ENCODE measurements around the gene ZC3HAV1L.
"Not testable (repeated sequence)": the region's sequence is repeated elsewhere in the genome, so short reads cannot be mapped to it uniquely, and the experiment has no call there.

The ZC3HAV1L gene

DNA sequence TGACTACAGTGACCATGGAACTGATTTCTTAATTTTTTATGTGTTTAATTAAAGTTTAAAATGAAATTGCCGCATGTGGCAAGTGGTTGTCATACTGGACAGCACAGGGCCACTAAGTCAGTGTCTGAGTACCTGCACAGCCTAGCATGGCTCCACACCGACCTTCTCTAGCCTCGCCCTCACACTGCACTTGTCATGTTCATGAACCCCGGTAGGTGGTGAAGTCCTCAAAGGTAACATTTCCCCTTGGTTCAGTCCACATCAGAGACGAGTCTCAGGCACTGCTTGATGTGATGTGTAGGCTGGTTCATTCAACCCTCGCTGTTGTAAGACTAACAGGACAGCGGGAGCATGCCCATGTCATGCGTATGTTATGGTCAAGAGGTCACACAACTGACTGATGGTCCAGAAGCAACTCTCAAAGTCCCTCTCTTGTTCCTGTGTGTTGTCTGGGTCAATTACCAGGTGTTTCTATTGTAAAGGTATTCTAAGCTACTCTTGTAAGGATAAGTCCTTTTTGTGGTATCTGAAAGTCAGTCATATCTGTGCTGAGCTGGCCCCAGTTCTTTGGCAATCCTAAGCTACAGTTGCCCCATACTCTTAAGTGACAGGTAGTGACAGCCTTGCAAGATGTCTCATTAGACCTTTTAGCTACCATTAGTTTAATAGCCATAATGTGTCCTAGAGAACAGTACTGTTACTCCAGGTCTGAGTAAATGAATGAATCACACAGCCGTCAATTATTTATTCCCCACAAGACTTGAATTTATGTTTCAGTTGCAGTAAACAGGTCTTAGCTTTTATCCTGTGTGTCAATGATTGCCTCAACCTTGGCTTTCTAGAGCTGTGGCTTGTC lies 32.9 kb upstream of the ZC3HAV1L start:
- H3K27me3 ChIP-seq (ENCODE audit: control insufficient read depth, insufficient read depth, low read length), result no peaks in the 10 kb centered on the region
- H3K36me3 ChIP-seq (ENCODE audit: control insufficient read depth, insufficient read depth, low read length), result peaks cover 27% of the 10 kb centered on the region
- H3K9ac ChIP-seq (ENCODE audit: low read length), result no peak overlapping the region
- H3K4me1 ChIP-seq (ENCODE audit: control insufficient read depth, insufficient read depth, low read length), result no peaks in the 10 kb centered on the region
- H3K4me3 ChIP-seq (ENCODE audit: low read length), result no peak overlapping the region
- H3K27ac ChIP-seq (ENCODE audit: low read depth, low read length), result no peak overlapping the region

DNA sequence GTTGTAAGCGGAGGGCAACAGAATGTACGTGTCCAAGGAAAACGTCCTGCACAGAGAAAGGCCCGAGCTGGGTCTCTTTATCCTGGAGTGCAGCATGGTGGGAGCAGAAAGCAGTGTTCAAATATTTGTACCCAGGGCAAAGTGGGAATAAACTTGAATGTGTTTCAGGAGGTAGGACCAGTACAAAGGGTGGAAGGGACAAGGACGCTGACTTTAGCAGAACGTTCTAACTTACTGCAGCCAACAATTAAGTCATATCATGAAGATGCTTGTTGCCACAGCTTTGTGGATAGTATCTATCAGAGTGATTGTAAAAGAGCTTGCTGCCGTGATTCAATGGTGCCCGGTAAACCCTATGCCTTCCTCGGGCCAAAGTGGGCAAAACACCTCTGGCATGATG lies 30.5 kb upstream of the ZC3HAV1L start:
- Histone ChIP-seq H3K4me3 (ENCODE audit: low read length) (no peak overlapping the region), H3K36me3 (ENCODE audit: control insufficient read depth, insufficient read depth, low read length) (peaks cover 23% of the 10 kb centered on the region), H3K27me3 (ENCODE audit: control insufficient read depth, insufficient read depth, low read length) (no peaks in the 10 kb centered on the region), H3K4me1 (ENCODE audit: control insufficient read depth, insufficient read depth, low read length) (no peaks in the 10 kb centered on the region), H3K9ac (ENCODE audit: low read length) (no peak overlapping the region), H3K27ac (ENCODE audit: low read depth, low read length) (no peak overlapping the region)

DNA sequence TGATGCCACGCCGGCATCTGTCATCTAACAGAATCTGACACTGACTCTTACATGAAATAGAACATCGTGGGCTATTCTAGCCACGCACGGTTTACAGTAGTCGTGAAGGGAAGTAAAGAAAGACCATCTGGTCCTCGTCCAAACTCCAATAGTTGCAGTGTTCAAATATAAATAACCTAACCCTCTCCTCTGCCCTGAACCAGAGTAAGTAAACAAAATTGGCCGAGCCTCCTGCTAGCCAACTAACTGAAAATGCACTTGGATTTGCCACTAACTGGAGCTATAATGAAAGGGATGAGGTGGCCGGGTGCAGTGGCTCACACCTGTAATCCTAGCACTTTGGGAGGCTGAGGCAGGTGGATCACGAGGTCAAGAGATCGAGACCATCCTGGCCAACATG lies 29.5 kb upstream of the ZC3HAV1L start:
- Histone ChIP-seq H3K4me3 (ENCODE audit: low read length) (no peak overlapping the region), H3K36me3 (ENCODE audit: control insufficient read depth, insufficient read depth, low read length) (peaks cover 26% of the 10 kb centered on the region), H3K27ac (ENCODE audit: low read depth, low read length) (no peak overlapping the region), H3K4me1 (ENCODE audit: control insufficient read depth, insufficient read depth, low read length) (no peaks in the 10 kb centered on the region), H3K9ac (ENCODE audit: low read length) (no peak overlapping the region), H3K27me3 (ENCODE audit: control insufficient read depth, insufficient read depth, low read length) (no peaks in the 10 kb centered on the region)

DNA sequence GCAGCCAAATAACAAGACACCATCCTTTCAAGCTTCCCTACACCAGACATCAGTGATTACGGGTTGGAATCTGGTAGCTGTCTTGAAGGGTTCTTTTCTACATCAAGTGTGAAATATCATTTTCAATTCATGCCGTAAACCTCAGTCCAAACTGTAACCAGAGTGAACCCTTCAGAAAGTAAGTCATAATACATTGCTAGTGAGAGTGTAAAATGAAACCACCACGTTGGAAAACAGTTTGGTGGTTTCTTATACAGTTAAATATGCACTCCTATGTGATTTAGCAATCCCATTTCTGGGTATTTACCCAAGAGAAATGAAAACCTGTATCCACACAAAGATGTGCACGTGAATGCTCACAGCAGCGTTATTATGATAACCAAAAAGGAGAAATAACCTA lies 25.6 kb upstream of the ZC3HAV1L start:
- Histone ChIP-seq H3K9ac (ENCODE audit: low read length) (no peak overlapping the region), H3K4me3 (ENCODE audit: low read length) (no peak overlapping the region), H3K27me3 (ENCODE audit: control insufficient read depth, insufficient read depth, low read length) (no peaks in the 10 kb centered on the region), H3K27ac (ENCODE audit: low read depth, low read length) (no peak overlapping the region), H3K4me1 (ENCODE audit: control insufficient read depth, insufficient read depth, low read length) (no peaks in the 10 kb centered on the region), H3K36me3 (ENCODE audit: control insufficient read depth, insufficient read depth, low read length) (peaks cover 20% of the 10 kb centered on the region)

DNA sequence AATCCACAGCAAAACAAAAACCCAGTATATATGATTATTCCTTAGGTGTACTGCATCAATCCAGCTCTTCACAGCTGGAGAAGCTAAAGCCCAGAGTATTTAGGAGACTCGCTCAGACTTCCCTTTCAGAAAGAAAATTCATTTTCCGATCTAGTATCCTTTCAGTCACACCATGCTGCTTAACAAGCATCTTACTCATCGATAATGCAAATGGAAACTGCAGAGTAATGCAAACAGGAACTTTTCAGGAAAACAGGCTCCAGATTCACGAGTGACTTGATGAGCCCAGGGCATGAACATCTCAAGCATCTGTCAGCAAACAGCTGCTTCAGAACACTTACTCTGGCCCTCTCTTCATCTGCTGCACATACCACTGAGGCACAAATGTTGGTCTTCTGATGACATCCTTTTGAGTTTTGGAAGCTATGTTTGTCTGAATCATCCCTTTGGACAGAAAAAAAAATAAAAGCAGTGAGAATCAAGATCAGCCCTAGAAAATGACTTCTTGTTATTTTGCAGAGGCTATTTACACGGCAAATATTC lies 24.9 kb upstream of the ZC3HAV1L start:
- Histone ChIP-seq H3K27me3 (ENCODE audit: control insufficient read depth, insufficient read depth, low read length) (no peaks in the 10 kb centered on the region), H3K36me3 (ENCODE audit: control insufficient read depth, insufficient read depth, low read length) (peaks cover 18% of the 10 kb centered on the region), H3K27ac (ENCODE audit: low read depth, low read length) (no peak overlapping the region), H3K4me1 (ENCODE audit: control insufficient read depth, insufficient read depth, low read length) (no peaks in the 10 kb centered on the region), H3K4me3 (ENCODE audit: low read length) (no peak overlapping the region), H3K9ac (ENCODE audit: low read length) (no peak overlapping the region)

DNA sequence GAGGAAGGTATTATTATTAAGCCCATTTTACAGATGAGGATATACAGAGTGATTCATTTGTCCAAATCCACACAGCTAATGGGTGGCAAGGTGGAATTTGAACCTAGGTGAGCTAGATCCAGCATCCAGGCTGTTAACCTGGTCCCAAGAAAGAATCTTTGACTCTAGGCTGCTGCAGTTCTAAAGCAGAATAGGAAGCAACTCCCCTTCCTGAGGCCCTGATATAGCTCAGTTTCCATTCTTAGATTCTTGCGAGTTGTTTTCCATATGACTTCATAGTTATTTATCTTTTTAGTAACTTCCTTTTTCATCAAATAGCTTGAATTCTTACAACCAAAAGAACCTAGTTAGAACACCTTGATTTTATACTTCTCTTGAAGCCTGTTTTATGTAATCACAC lies 24.1 kb upstream of the ZC3HAV1L start:
- no peaks in the 10 kb centered on the region for H3K27me3 ChIP-seq (ENCODE audit: control insufficient read depth, insufficient read depth, low read length)
- no peak overlapping the region for H3K4me3 ChIP-seq (ENCODE audit: low read length)
- H3K4me1 ChIP-seq (ENCODE audit: control insufficient read depth, insufficient read depth, low read length), result no peaks in the 10 kb centered on the region
- peaks cover 17% of the 10 kb centered on the region for H3K36me3 ChIP-seq (ENCODE audit: control insufficient read depth, insufficient read depth, low read length)
- no peak overlapping the region for H3K9ac ChIP-seq (ENCODE audit: low read length)
- no peak overlapping the region for H3K27ac ChIP-seq (ENCODE audit: low read depth, low read length)

DNA sequence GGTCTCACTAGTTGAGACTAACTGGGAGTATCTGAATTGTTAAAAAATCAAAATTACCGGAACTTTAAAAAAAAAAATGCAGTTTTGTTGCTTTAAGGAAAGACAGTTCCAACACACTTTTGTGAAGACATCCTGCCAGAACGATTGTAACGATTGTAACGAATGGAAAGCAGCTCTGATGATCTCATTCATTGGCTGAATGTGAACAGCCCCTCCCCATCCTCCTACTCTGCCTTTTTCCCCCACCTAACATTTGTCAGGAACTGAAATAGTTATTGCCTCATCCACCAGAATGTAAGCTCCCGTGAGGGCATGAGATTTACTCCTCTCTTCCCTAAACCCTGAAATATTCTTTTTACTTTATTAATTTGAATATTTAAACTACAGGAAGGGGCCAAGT lies 23.1 kb upstream of the ZC3HAV1L start:
- Histone ChIP-seq H3K27ac (ENCODE audit: low read depth, low read length) (no peak overlapping the region), H3K4me1 (ENCODE audit: control insufficient read depth, insufficient read depth, low read length) (no peaks in the 10 kb centered on the region), H3K4me3 (ENCODE audit: low read length) (no peak overlapping the region), H3K9ac (ENCODE audit: low read length) (no peak overlapping the region), H3K27me3 (ENCODE audit: control insufficient read depth, insufficient read depth, low read length) (no peaks in the 10 kb centered on the region), H3K36me3 (ENCODE audit: control insufficient read depth, insufficient read depth, low read length) (peaks cover 17% of the 10 kb centered on the region)

DNA sequence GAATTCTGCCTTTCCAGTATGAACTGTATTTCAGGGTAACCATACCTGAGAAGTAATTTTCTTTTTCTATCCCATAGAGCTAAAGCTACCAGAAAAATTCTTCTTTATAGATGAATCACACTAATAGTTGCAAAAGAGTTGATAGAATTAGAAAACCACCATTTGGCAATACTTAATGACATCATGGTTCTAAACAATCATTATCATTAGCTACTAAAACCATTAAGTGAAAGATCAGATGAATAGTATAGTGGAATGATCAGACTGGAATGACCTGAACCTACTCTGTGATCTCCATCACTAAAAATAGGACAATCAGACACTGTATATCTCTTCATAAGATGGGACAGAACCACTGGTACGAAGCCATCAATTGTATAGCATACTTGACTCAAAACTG lies 19.8 kb upstream of the ZC3HAV1L start:
- H3K9ac ChIP-seq (ENCODE audit: low read length), result no peak overlapping the region
- H3K4me3 ChIP-seq (ENCODE audit: low read length), result no peak overlapping the region
- no peaks in the 10 kb centered on the region for H3K4me1 ChIP-seq (ENCODE audit: control insufficient read depth, insufficient read depth, low read length)
- H3K36me3 ChIP-seq (ENCODE audit: control insufficient read depth, insufficient read depth, low read length), result peaks cover 11% of the 10 kb centered on the region
- H3K27ac ChIP-seq (ENCODE audit: low read depth, low read length), result no peak overlapping the region
- H3K27me3 ChIP-seq (ENCODE audit: control insufficient read depth, insufficient read depth, low read length), result no peaks in the 10 kb centered on the region

DNA sequence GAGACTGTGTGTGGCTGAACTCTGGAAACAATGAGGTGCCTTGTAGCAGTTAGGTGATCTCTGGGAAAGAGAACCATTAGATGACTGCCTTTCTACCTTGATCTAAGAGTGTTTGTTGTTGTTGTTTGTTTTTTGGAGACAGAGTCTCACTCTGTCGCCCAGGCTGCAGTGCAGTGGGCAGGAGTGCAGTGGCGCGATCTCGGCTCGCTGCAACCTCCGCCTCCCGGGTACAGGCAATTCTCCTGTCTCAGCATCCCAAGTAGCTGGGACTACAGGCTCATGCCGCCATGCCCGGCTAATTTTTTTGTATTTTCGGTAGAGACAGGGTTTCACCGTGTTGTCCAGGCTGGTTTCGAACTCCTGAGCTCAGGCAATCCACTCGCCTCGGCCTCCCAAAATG lies 18.8 kb upstream of the ZC3HAV1L start:
- H3K36me3 ChIP-seq (ENCODE audit: control insufficient read depth, insufficient read depth, low read length), result peaks cover 11% of the 10 kb centered on the region
- not testable (repeated sequence) for H3K4me1 ChIP-seq (ENCODE audit: control insufficient read depth, insufficient read depth, low read length); H3K9ac ChIP-seq (ENCODE audit: low read length)

DNA sequence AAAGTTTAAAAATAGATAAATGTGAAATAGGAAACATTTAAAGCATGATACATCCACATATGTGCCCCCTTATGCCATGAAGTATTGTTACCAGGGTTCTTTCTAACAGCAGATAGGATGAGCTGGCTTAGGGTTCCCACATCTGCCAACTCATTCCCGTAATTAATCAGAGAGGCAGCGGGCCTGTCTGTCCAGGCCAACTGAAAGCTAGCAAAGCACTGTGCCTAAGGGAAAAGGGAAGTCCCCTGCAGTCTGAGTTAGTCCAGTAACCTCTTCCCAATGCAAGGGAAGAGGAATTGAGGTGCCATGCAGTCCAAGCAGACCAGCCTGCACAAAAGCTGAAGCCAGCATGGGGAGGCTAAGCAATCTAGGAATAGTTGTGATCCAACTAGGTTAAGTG lies 18.3 kb upstream of the ZC3HAV1L start:
- Histone ChIP-seq H3K27ac (ENCODE audit: low read depth, low read length) (no peak overlapping the region), H3K36me3 (ENCODE audit: control insufficient read depth, insufficient read depth, low read length) (peaks cover 14% of the 10 kb centered on the region), H3K9ac (ENCODE audit: low read length) (no peak overlapping the region), H3K27me3 (ENCODE audit: control insufficient read depth, insufficient read depth, low read length) (no peaks in the 10 kb centered on the region), H3K4me3 (ENCODE audit: low read length) (no peak overlapping the region), H3K4me1 (ENCODE audit: control insufficient read depth, insufficient read depth, low read length) (no peaks in the 10 kb centered on the region)

More for the DNA sequence above, 18.8 kb upstream of the ZC3HAV1L start:
- not testable (repeated sequence) for H3K4me3 ChIP-seq (ENCODE audit: low read length); H3K27me3 ChIP-seq (ENCODE audit: control insufficient read depth, insufficient read depth, low read length); H3K27ac ChIP-seq (ENCODE audit: low read depth, low read length)

DNA sequence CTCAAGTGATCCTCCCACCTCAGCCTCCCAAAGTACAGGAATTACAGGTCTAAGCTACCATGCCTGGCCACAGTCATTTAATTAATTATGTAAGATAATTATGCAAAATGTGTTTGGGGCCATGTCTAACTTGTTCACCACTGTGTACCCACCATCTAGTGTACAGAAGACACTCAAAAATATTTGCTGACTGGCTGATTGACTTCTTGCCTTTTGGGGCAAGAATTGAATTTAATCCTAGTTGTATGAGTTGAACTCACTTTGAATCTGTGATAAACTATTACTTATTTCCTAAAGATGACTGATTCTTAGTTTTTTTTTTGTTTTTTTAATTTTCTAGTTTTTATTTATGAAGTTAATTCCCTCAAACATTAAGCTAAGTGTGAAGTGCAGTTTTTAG lies 15.8 kb upstream of the ZC3HAV1L start:
- Histone ChIP-seq H3K4me3 (ENCODE audit: low read length) (no peak overlapping the region), H3K27ac (ENCODE audit: low read depth, low read length) (no peak overlapping the region), H3K27me3 (ENCODE audit: control insufficient read depth, insufficient read depth, low read length) (no peaks in the 10 kb centered on the region), H3K9ac (ENCODE audit: low read length) (no peak overlapping the region), H3K4me1 (ENCODE audit: control insufficient read depth, insufficient read depth, low read length) (no peaks in the 10 kb centered on the region), H3K36me3 (ENCODE audit: control insufficient read depth, insufficient read depth, low read length) (peaks cover 15% of the 10 kb centered on the region)

DNA sequence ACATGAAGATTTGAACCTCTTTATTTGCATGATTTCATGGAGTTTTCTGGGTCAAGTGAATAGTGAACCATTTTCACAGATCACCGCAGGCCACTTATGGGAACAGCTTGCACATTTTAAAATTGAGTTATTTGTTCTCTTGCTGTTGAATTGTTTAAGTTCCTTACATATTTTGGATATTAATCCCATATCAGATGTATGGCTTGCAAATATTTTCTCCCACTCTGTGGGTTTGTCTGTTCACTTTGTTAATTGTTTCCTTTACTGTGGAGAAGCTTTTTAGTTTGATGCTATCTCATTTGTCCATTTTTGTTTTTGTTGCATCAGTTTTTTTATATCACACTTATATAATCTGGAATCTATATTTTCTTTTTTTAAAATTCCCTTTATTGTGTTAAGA lies 14.1 kb upstream of the ZC3HAV1L start:
- no peak overlapping the region for H3K27ac ChIP-seq (ENCODE audit: low read depth, low read length)
- H3K36me3 ChIP-seq (ENCODE audit: control insufficient read depth, insufficient read depth, low read length), result peaks cover 22% of the 10 kb centered on the region
- H3K4me3 ChIP-seq (ENCODE audit: low read length), result no peak overlapping the region
- H3K4me1 ChIP-seq (ENCODE audit: control insufficient read depth, insufficient read depth, low read length), result no peaks in the 10 kb centered on the region
- no peaks in the 10 kb centered on the region for H3K27me3 ChIP-seq (ENCODE audit: control insufficient read depth, insufficient read depth, low read length)
- H3K9ac ChIP-seq (ENCODE audit: low read length), result no peak overlapping the region

DNA sequence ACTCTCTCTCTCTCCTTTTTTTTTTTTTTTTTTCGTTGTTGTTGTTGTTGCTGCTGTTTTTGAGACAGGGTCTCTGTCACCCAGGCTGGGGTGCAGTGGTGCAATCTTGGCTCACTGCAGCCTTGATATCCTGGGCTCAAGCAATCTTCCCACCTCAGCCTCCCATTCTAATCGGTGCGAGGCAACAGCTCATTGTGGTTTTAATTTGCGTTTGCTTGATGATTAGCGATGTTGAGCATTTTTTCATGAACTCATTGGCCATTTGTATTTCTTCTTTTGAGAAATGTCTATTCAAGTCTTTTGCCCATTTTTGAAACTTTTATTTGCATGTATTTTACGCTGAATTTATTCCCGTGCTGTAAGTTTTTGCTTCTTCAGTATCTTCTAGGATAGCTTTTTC lies 13.3 kb upstream of the ZC3HAV1L start:
- H3K4me1 ChIP-seq (ENCODE audit: control insufficient read depth, insufficient read depth, low read length), result no peaks in the 10 kb centered on the region
- H3K36me3 ChIP-seq (ENCODE audit: control insufficient read depth, insufficient read depth, low read length), result peaks cover 17% of the 10 kb centered on the region
- H3K27me3 ChIP-seq (ENCODE audit: control insufficient read depth, insufficient read depth, low read length), result no peaks in the 10 kb centered on the region
- H3K27ac ChIP-seq (ENCODE audit: low read depth, low read length), result no peak overlapping the region
- no peak overlapping the region for H3K4me3 ChIP-seq (ENCODE audit: low read length)
- H3K9ac ChIP-seq (ENCODE audit: low read length), result no peak overlapping the region
